Amniotic stem cell (primary cell): ENCODE results near the gene RCAN1.
"Not testable (repeated sequence)": the region's sequence is repeated elsewhere in the genome, so short reads cannot be mapped to it uniquely, and the experiment has no call there.

Source experiments
- DNase-seq: peaks from one replicate; lab custom pipeline; 2025; lab: John Stamatoyannopoulos, UW

Gene RCAN1

DNA sequence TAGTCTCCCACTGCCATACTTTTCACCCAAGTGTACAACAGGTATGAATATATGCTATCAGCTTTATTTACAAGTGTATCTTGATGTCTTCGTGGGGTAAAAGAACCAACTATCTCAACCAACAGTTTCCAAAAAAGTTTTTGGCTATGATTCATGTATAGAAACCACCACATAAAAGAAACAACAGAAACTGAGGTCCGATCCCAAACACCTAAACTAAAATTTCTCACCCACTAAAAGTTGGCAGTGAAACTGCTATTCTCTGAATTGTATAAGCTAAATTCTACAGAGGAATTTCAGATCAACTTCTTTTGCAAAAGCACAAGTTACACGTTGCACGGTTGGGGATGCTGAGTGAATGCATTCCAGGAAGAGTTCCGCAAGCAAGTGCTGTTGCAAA, 97.9 kb downstream of the RCAN1 start:
- DNase-seq = no peak

DNA sequence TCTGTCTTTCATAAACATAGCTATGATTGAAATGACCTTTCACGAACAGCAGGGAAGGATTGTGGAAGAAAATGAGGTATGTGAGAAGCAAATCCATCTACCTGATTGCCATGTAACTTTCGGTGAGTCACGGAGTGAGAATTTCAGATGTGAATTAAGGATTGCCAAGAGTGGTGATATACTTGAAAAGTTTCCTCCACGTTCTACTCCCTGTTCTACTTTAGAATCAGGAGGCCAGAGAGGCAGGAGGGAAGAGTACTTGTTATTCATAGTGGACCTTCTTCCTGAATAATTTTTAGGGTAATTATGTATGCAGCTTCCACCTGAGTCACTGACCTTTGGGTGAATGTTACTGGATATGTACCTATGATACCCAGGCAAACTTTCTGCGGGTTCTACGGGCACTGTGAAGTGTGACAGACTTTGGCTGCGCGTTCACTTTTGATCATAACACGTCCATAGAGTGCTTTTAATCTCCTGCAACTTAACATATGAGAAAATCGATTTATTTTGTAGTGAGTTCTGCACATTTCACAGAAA, 100.3 kb downstream of the RCAN1 start:
- no peak for DNase-seq

DNA sequence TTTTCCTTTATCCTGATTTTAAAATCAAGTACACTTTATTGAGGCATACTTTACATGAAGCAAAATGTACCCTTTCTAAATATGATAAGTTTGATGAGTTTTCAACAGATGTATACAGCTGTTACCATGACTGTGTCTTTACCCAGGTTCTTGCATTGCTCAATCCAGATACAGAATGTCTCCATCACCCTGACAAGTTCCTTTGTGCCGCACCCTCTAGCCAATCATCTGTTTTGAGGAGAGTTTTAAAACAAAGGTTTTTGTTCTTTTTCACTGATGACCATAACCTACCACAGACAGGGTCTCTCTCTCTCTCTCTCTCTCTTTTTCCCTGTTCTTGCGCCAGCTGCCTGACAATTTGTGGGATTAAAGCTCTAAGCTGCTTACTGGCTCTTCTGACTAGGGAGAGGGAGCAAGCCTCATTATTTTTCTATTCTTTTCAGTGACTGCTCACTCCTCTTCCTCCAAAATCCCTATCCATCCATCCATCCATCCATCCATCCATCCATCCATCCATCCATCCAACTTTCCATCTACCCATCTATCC, 101.7 kb downstream of the RCAN1 start:
- no peak for DNase-seq

DNA sequence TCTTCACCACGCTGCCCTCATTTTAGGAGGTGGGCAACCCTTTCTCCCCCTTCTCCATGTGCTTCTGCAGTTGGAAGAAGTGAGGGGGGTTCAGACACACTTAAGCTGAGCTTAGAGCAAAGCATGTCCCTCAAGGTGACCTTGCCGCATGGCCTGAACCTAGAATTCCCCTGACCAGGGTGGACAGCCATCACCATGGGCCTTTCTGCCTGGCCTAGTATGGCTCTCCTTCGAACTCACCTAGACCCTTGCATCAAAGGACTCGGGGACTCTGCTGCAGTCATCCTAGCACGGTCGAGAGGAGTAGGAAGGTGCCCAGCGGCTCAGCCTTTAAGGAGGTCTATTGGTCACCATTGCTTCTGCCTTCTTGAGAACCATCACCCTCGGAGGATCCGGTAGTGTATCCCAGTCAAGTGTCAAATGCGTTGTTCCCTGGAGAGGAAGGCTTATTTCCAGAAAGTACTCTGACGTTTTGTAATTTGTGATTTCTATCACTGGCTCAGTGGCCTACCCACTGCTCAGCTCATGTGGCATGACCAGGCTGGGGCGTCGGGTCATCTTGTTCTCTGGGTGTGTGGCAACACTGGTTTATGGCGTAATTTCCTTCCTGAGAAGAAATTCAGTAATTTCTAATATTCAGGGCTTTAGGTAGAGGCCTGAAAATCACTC, 103.0 kb downstream of the RCAN1 start, which contains the start of gene KCNE1:
KCNE1 (minus strand) TSS at position 424 of the 669 bp plus-strand sequence. CDS start 62,576 bp downstream, outside the sequence.
- DNase-seq = no peak

DNA sequence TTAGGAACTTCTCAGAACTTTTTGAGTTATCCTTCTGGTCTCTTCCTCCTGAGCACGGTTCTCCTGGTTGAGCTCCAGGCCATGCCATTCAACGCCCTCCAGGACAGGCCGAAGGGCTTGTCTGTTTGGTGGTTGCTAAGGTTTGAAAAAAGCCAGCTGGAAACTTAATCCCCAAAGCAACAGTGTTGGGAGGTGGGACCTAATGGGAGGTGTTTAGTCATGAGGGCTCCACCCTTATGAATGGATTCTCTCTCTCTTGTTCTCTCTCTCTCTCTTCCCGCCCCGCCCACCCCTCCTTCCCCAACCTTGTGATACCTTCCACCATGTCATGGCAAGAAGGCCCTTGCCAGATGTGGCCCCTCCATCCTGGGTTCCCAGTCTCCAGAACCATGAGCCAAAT, 103.7 kb downstream of the RCAN1 start:
- no peak for DNase-seq

DNA sequence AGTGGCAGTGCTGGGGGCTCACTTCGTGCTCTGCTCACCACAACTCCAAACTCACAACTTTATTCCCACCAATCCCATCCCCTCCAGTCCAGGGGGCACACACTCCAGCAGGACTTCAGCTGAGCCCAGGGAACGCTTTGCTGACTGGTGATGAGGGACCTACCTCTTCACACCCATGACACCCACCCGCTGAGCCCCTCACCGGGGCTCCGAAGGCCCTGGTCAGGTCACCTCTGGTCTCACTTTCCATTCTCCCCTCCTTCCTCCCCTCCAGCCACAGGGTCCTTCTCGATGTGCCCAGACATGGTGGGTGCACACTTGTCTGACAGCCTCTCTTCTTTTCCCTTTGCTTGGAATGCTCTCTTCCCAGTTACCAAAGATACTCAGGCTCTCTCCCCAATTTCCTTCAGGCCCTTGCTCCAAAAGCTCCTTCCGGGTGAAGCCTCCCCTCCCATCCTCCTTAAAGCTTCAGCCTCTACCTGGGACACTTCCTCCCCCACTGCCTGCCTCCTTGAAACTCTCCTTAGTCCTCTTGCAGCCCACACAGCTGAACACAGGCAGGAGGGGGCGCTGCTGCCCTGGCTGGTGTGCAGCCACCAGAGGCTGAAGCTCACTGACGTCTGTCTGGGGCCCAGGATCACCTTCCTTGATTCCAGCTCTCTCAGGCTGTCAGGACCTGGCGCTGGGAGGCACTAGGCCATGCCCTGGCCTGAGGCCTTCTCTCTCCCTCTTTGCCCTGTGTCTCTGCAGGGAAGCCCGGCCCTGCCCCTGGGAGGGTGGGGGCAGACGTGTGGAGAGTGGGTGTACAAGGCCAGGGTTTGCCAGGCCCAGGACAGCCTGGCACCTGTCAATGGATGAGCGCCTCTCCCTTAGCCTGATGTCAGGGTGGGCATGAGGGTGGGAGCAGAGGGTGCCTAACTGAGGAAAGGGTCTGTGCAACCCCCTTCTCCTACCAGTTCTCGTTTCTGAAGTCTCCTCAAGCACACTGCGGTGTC, 104.5 kb downstream of the RCAN1 start:
- peak; percentile 5 for DNase-seq

DNA sequence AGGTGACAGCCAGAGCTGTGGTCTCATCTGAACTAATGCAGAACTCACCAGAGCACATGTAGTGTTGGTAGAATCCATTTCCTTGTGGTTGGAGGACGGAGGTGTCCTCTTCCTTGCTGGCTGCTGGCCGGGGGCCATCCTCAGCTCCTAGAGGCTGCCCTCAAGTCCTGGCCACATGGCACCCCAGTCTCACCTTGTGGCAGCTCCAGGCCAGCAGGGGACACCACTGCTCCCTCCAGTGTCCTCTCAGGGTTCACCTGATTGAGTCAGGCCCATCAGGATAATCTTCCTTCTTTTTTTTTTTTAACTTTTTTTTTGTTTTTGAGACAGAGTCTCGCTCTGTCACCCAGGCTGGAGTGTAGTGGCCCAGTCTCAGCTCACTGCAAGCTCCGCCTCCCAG, 105.8 kb downstream of the RCAN1 start:
- no peak for DNase-seq

DNA sequence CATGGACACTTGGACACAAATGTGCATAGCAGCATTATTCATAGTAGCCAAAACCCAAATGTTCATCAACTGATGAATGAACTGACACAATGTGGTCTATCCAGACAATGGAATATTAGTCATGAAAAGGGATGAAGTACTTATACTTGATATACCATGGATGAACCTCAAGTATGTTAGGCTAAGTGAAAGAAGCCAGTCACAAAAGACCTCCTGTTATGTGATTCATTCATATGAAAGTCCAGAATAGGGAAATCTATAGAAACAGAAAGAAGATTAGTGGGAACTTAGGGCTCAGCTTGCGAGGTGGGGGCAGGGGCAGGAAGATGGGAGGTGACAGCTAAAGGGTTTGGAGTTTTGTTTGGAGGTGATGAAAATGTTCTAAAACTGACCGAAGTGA, 110.3 kb downstream of the RCAN1 start:
- DNase-seq = no peak

DNA sequence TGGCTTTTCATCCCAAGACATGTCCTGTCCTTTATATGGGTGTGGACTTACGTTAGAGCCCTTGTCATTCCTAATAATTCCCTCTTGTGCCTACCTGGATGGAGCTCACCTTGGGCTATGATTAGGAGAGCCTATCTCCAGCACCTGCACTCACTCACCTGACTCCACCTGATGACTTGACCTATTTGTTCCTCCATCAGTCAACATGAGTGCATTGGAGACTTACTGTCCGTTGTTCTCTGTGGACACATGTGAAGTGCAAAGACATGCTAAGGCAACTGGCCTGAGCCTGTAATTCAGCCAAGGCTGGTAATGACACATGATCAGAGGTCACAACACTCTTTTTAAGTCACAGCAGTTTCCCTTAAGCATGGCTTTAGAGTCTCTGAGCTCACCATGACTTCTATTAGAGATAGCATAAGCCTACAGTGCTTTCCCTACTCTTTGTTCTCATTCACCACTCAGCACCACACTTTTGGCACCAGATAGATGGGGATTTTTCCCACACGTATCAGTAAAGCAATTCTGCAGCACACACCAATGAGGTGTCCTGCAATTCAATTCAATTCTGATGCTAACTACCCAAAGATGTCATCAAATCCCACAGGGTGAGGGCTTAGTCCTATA, 112.3 kb downstream of the RCAN1 start:
- DNase-seq = no peak

DNA sequence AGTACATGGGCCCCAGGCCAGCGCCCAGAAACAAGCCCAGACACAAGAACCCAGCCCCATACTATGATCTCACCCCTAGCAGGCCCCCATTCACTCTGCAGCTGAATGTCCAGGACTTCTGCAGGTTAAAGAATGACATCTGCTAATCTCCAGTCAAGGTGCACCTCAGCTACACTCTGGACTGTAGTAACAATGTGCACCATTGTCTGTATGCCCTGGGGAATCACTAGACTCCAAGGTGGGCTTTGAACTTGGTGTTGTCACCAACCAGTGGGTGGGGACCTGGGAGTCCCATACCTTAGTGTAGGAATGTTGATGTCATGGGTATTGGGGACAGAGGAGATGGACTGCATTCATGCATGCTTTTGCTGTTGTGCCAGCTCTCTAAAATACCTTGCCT, 113.2 kb downstream of the RCAN1 start:
- no peak for DNase-seq

DNA sequence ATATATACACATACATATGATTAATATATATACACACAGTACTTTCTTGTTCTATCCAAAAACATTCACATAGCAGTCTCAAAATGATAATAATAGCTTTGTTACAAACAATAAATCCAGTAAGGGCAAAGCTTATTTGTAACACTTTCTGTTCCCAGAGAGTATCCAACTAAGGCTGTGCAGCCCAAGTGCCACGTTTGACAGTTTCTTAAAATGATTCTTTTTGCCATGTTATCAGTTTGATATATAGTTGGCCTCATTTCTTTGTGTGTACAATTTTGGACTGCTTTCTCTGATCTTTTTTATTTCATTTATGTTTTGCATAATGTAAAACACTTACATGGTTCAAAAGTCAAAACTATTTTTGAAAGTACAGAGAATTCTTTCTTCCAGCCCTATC, 114.7 kb downstream of the RCAN1 start:
- DNase-seq = no peak

DNA sequence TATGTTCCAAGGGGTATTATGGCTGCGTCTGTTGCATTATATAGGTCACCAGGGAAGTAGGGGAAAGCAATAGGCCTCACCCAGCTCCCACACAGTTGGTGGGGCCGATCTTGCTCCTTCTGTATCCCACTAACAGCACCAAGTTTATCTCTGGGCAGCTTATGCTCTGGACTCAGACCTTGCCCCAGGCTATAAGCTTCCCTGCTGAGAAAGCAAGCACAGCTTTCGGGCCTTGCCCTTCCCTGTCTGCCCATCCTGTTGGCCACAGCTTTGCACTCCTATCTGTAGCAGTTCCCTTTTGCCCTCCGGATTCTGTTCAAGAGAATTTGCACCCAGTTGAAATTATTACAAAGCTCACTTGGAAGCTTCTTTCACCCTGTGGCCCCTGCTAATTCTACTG, 115.8 kb downstream of the RCAN1 start:
- no peak for DNase-seq

DNA sequence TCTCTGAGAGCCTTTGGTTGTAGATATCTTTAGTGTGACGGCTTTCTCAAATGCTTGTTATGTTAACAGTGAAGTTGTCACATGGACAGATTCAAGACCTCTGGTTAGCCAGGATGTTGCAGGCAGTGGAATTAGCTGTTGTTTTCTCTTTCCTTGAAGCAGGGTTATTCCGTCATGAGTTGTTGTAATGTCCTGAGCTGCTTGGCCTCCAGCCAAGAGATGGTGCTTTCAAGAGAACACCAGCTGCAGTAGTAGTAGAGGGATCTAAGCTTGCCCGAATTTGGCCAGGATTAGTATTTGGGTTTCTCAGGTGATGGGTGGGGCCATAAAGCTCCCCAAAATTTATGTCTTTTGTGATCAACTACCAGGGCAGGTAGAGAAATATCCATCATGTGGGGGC, 116.3 kb downstream of the RCAN1 start:
- DNase-seq = no peak

DNA sequence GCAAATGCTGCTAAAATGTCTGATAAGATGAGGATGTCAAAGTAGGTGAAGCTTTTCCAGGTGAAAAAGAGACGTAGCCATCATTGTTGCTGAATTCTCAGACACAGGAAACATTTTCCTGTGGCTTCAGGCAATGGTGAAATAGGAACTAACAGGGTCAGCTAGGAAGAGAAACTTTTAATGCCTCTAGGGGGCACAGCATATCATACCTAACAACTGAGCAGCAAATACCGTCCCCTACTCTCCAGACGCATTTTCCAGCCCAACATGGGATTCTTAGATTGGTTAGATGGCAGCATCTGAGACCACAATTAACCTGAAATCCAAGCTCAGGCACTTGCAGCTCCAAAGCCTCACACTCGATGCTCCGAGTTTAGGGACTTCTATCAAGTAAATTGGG, 131.1 kb downstream of the RCAN1 start:
- DNase-seq = not testable (repeated sequence)

DNA sequence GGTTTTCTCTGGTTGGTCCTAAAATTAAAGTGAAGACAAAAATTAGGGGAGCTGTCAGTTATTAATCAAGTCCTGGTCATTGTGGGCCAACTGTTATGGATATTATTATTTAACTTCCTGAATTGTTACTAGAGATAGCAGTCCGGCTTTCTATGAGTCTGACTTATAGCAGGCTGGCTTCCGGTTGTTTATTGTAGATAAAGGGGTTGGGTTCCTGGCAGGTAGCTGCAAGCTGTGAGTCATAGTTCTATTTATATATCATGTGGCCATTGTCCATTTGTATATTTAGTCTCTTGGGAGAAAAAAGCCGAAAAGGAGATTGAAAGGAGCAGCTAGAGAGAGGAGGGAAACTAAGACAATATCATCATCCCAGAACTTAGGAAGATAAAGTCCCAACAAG, 131.5 kb downstream of the RCAN1 start:
- not testable (repeated sequence) for DNase-seq

DNA sequence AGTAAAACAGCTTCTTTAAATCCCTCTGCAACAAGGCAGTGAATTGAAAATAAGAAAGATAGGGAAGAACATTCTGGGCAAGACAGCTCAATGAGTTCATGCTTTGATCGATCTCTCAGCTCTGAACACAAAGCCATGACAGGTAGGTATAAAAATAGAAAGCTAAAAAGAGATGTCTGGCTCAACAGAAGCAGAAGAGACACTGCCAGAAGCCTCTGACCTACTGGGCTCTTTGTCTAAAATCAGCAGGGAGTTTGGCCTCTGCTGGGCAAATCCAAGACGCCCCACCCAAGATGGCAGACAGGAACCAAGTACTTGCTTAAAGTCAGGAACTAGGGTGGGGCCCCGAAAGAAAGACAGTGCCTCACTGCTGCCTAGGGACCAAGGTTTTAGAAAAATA, 147.6 kb downstream of the RCAN1 start:
- DNase-seq = not testable (repeated sequence)
